ENCODE measurements around the gene GPANK1.

Gene GPANK1

GRCh38 chr6:31614684-31615578, 49.9 kb downstream of the GPANK1 start, which contains the start of gene AIF1:
TSS of gene AIF1 (plus strand) at chr6:31615234. CDS start at chr6:31615330, 96 bp downstream.
- H3K9ac ChIP-seq (ENCODE audit: low read length): peak within 1 kb of the TSS; percentile 34

GRCh38 chr6:31614075-31614619, 50.6 kb downstream of the GPANK1 start:
- Histone ChIP-seq H3K9me3 (ENCODE audit: control insufficient read depth, low read length) (no peaks in the 10 kb centered on the region), H3K4me1 (ENCODE audit: control insufficient read depth, insufficient read depth, low read length) (no peaks in the 10 kb centered on the region), H3K9ac (ENCODE audit: low read length) (no peak overlapping the region), H3K4me3 (ENCODE audit: low read length) (no peak overlapping the region), H3K36me3 (ENCODE audit: control insufficient read depth, insufficient read depth, low read length) (no peaks in the 10 kb centered on the region), H3K27me3 (ENCODE audit: control insufficient read depth, insufficient read depth, low read length) (no peaks in the 10 kb centered on the region)

More at GRCh38 chr6:31614684-31615578, 49.9 kb downstream of the GPANK1 start, which contains the start of gene AIF1:
- Histone ChIP-seq H3K36me3 (ENCODE audit: control insufficient read depth, insufficient read depth, low read length) (no peaks in the 10 kb centered on the region), H3K4me3 (ENCODE audit: low read length) (no peak within 1 kb of the TSS), H3K4me1 (ENCODE audit: control insufficient read depth, insufficient read depth, low read length) (no peaks in the 10 kb centered on the region), H3K9me3 (ENCODE audit: control insufficient read depth, low read length) (no peaks in the 10 kb centered on the region), H3K27me3 (ENCODE audit: control insufficient read depth, insufficient read depth, low read length) (no peaks in the 10 kb centered on the region)
